Measurements from ENCODE around the gene MYO1G.
A peak's percentile ranks its signal among the peaks of the same experiment; 100 is the strongest.

Gene MYO1G

GRCh38 chr7:44990109-44991023 lies 11.6 kb upstream of the MYO1G start:
- in situ Hi-C loops (cut with MboI; ENCODE audit: low sequenced_read_pairs), result no loop called here
- Histone ChIP-seq H3K4me3 (no peak overlapping the region), H3K36me3 (replicated peaks) (peaks cover 9% of the 10 kb centered on the region), H3K9me3 (no peaks in the 10 kb centered on the region), H3K27me3 (ENCODE audit: low read depth) (no peaks in the 10 kb centered on the region), H3K4me1 (peaks cover 15% of the 10 kb centered on the region)
- peak in 1 of 2 experiments; percentile 44 for DNase-seq (ENCODE audit: low spot score in 2 of 2)

GRCh38 chr7:44989132-44989531 lies 10.3 kb upstream of the MYO1G start:
- Histone ChIP-seq H3K9me3 (no peaks in the 10 kb centered on the region), H3K4me1 (peaks cover 22% of the 10 kb centered on the region), H3K4me3 (no peak overlapping the region), H3K36me3 (replicated peaks) (peaks cover 22% of the 10 kb centered on the region), H3K27me3 (ENCODE audit: low read depth) (no peaks in the 10 kb centered on the region)
- DNase-seq (ENCODE audit: low spot score in 2 of 2), result no peak
- in situ Hi-C loops (cut with MboI; ENCODE audit: low sequenced_read_pairs), result no loop called here

- in situ Hi-C loops (cut with MboI; ENCODE audit: low sequenced_read_pairs), result no loop called here
- Histone ChIP-seq H3K36me3 (replicated peaks) (peaks cover 26% of the 10 kb centered on the region), H3K9me3 (no peaks in the 10 kb centered on the region), H3K27me3 (ENCODE audit: low read depth) (no peaks in the 10 kb centered on the region), H3K4me1 (peaks cover 24% of the 10 kb centered on the region), H3K4me3 (no peak overlapping the region)
- no peak for DNase-seq (ENCODE audit: low spot score in 2 of 2)
Measured at GRCh38 chr7:44988701-44989100, 9.9 kb upstream of the MYO1G start.

GRCh38 chr7:44987996-44988395 lies 9.2 kb upstream of the MYO1G start:
- DNase-seq (ENCODE audit: low spot score in 2 of 2), result no peak
- Histone ChIP-seq H3K4me1 (peaks cover 24% of the 10 kb centered on the region), H3K4me3 (no peak overlapping the region; the same call in 1 of the 2 replicates), H3K36me3 (replicated peaks) (peaks cover 33% of the 10 kb centered on the region), H3K27me3 (ENCODE audit: low read depth) (no peaks in the 10 kb centered on the region), H3K9me3 (no peaks in the 10 kb centered on the region)
- in situ Hi-C loops (cut with MboI; ENCODE audit: low sequenced_read_pairs), result no loop called here

- no peaks in the 10 kb centered on the region for H3K27me3 ChIP-seq (ENCODE audit: low read depth)
- H3K4me1 ChIP-seq, result peaks cover 24% of the 10 kb centered on the region
- in situ Hi-C loops (cut with MboI; ENCODE audit: low sequenced_read_pairs), result no loop called here
- DNase-seq (ENCODE audit: low spot score in 2 of 2), result no peak
- H3K36me3 ChIP-seq (replicated peaks), result peaks cover 38% of the 10 kb centered on the region
- no peaks in the 10 kb centered on the region for H3K9me3 ChIP-seq
- H3K4me3 ChIP-seq, result peak overlapping the region; percentile 98
Measured at GRCh38 chr7:44987457-44987856, 8.6 kb upstream of the MYO1G start.

GRCh38 chr7:44986218-44987053 lies 7.6 kb upstream of the MYO1G start:
- Histone ChIP-seq H3K9me3 (no peaks in the 10 kb centered on the region), H3K36me3 (replicated peaks) (peaks cover 49% of the 10 kb centered on the region), H3K4me1 (peaks cover 20% of the 10 kb centered on the region), H3K4me3 (peak overlapping the region; percentile 98), H3K27me3 (ENCODE audit: low read depth) (no peaks in the 10 kb centered on the region)
- DNase-seq (ENCODE audit: low spot score in 2 of 2), result peak; percentile 91 to 97
- in situ Hi-C loops (cut with MboI; ENCODE audit: low sequenced_read_pairs), result no loop called here

- Histone ChIP-seq H3K9me3 (no peaks in the 10 kb centered on the region), H3K27me3 (ENCODE audit: low read depth) (no peaks in the 10 kb centered on the region), H3K4me1 (peaks cover 19% of the 10 kb centered on the region), H3K36me3 (replicated peaks) (peaks cover 52% of the 10 kb centered on the region), H3K4me3 (peak overlapping the region; percentile 98)
- no peak for DNase-seq (ENCODE audit: low spot score in 2 of 2)
- in situ Hi-C loops (cut with MboI; ENCODE audit: low sequenced_read_pairs), result no loop called here
Measured at GRCh38 chr7:44985900-44986217, 7.0 kb upstream of the MYO1G start.

GRCh38 chr7:44985033-44985695 lies 6.3 kb upstream of the MYO1G start:
- Histone ChIP-seq H3K27me3 (ENCODE audit: low read depth) (no peaks in the 10 kb centered on the region), H3K4me3 (peak overlapping the region; percentile 98), H3K9me3 (no peaks in the 10 kb centered on the region), H3K4me1 (peaks cover 15% of the 10 kb centered on the region), H3K36me3 (replicated peaks) (peaks cover 52% of the 10 kb centered on the region)
- DNase-seq (ENCODE audit: low spot score in 2 of 2), result no peak
- in situ Hi-C loops (cut with MboI; ENCODE audit: low sequenced_read_pairs), result no loop called here

- peak overlapping the region; percentile 98 for H3K4me3 ChIP-seq
- no peaks in the 10 kb centered on the region for H3K27me3 ChIP-seq (ENCODE audit: low read depth)
- H3K9me3 ChIP-seq, result no peaks in the 10 kb centered on the region
- DNase-seq (ENCODE audit: low spot score in 2 of 2), result no peak
- H3K36me3 ChIP-seq (replicated peaks), result peaks cover 52% of the 10 kb centered on the region
- in situ Hi-C loops (cut with MboI; ENCODE audit: low sequenced_read_pairs), result no loop called here
- peaks cover 15% of the 10 kb centered on the region for H3K4me1 ChIP-seq
Measured at GRCh38 chr7:44984478-44984758, 5.6 kb upstream of the MYO1G start.

GRCh38 chr7:44983742-44984477 lies 5.1 kb upstream of the MYO1G start:
- H3K9me3 ChIP-seq, result no peaks in the 10 kb centered on the region
- H3K4me1 ChIP-seq, result peaks cover 15% of the 10 kb centered on the region
- H3K36me3 ChIP-seq (replicated peaks), result peaks cover 52% of the 10 kb centered on the region
- in situ Hi-C loops (cut with MboI; ENCODE audit: low sequenced_read_pairs), result no loop called here
- H3K27me3 ChIP-seq (ENCODE audit: low read depth), result no peaks in the 10 kb centered on the region
- peak overlapping the region; percentile 98 for H3K4me3 ChIP-seq
- DNase-seq (ENCODE audit: low spot score in 2 of 2), result no peak

- H3K36me3 ChIP-seq (replicated peaks), result peaks cover 56% of the 10 kb centered on the region
- DNase-seq (ENCODE audit: low spot score in 2 of 2), result no peak
- H3K4me1 ChIP-seq, result peaks cover 14% of the 10 kb centered on the region
- no peak overlapping the region for H3K4me3 ChIP-seq
- H3K27me3 ChIP-seq (ENCODE audit: low read depth), result no peaks in the 10 kb centered on the region
- H3K9me3 ChIP-seq, result no peaks in the 10 kb centered on the region
- in situ Hi-C loops (cut with MboI; ENCODE audit: low sequenced_read_pairs), result no loop called here
Measured at GRCh38 chr7:44982970-44983369, 4.2 kb upstream of the MYO1G start.

GRCh38 chr7:44982535-44982923 lies 3.7 kb upstream of the MYO1G start:
- no peak overlapping the region for H3K4me3 ChIP-seq
- H3K4me1 ChIP-seq, result peaks cover 10% of the 10 kb centered on the region
- H3K27me3 ChIP-seq (ENCODE audit: low read depth), result no peaks in the 10 kb centered on the region
- H3K36me3 ChIP-seq (replicated peaks), result peaks cover 56% of the 10 kb centered on the region
- in situ Hi-C loops (cut with MboI; ENCODE audit: low sequenced_read_pairs), result no loop called here
- no peaks in the 10 kb centered on the region for H3K9me3 ChIP-seq
- no peak for DNase-seq (ENCODE audit: low spot score in 2 of 2)

- in situ Hi-C loops (cut with MboI; ENCODE audit: low sequenced_read_pairs), result no loop called here
- no peaks in the 10 kb centered on the region for H3K27me3 ChIP-seq (ENCODE audit: low read depth)
- no peaks in the 10 kb centered on the region for H3K9me3 ChIP-seq
- peaks cover 55% of the 10 kb centered on the region for H3K36me3 ChIP-seq (replicated peaks)
- no peak for DNase-seq (ENCODE audit: low spot score in 2 of 2)
- no peak overlapping the region for H3K4me3 ChIP-seq
- peaks cover 9% of the 10 kb centered on the region; the same call in 1 of the 2 replicates for H3K4me1 ChIP-seq
Measured at GRCh38 chr7:44981035-44981706, 2.4 kb upstream of the MYO1G start.
